HepG2 (cell line): ENCODE data around the gene NPHP3.

Experiments used
- ATF1 ChIP-seq: IDR thresholded peaks from 2 replicates; pipeline ENCODE4 v1.6.1; 2016; ENCODE audit warnings: mild to moderate bottlenecking, control low read depth
- BATF2 ChIP-seq: sonication (generic); formaldehyde crosslinking; IDR thresholded peaks from 2 replicates; pipeline ENCODE4 v1.8.0; 2022; ENCODE audit warnings: mild to moderate bottlenecking, missing genetic modification reagents, moderate library complexity
- CTCF ChIP-seq: sonication (generic); formaldehyde crosslinking; IDR thresholded peaks from 2 replicates; pipeline ENCODE4 v1.5.0; 2020; ENCODE audit warnings: mild to moderate bottlenecking, missing genetic modification reagents, moderate library complexity
- FOXJ3 ChIP-seq: sonication (generic); formaldehyde crosslinking; IDR thresholded peaks from 2 replicates; pipeline ENCODE4 v1.4.0; 2020; ENCODE audit warnings: missing genetic modification reagents, mild to moderate bottlenecking, borderline replicate concordance
- HIC2 ChIP-seq: sonication (generic); formaldehyde crosslinking; IDR thresholded peaks from 2 replicates; pipeline ENCODE4 v1.9.0; 2022; ENCODE audit warnings: low read depth, missing genetic modification reagents
- HOXA7 ChIP-seq: sonication (generic); formaldehyde crosslinking; IDR thresholded peaks from 2 replicates; pipeline ENCODE4 v1.8.1; 2022; ENCODE audit warnings: mild to moderate bottlenecking, missing genetic modification reagents, moderate library complexity
- MAZ ChIP-seq, 2 experiments: sonication (generic) in 1 of 2; formaldehyde crosslinking in 1 of 2; IDR thresholded peaks; 2 replicates each; pipeline versions ENCODE4 v1.5.0 to v1.6.1; 2012 to 2020; ENCODE audit warnings: low read depth in 2 of 2, mild to moderate bottlenecking in 2 of 2, borderline replicate concordance in 1 of 2, improper control_type of control experiment in 1 of 2, low read length in 1 of 2, missing genetic modification reagents in 1 of 2, moderate library complexity in 1 of 2
- POLR2A ChIP-seq, 2 experiments: IDR thresholded peaks; 2 replicates each; pipeline ENCODE4 v1.6.1; 2011; ENCODE audit warnings: low read depth in 2 of 2, low read length in 2 of 2, mild to moderate bottlenecking in 1 of 2, moderate library complexity in 1 of 2; ENCODE audit not compliant: insufficient read depth in 1 of 2
- SAFB2 ChIP-seq: sonication (generic); formaldehyde crosslinking; IDR thresholded peaks from 2 replicates; pipeline ENCODE4 v1.5.1; 2020; ENCODE audit warnings: missing genetic modification reagents, low read depth, mild to moderate bottlenecking, borderline replicate concordance
- ZKSCAN1 ChIP-seq: fragments of 150-350 bp; IDR thresholded peaks from 2 replicates; pipeline ENCODE4 v1.6.1; 2014; ENCODE audit warnings: low read length
- ZNF629 ChIP-seq: sonication (generic); formaldehyde crosslinking; conservative IDR thresholded peaks from 2 replicates; pipeline ENCODE4 v1.5.0; 2020; ENCODE audit warnings: missing genetic modification reagents
- ZNF792 ChIP-seq: IDR thresholded peaks from 2 replicates; pipeline ENCODE4 v1.6.1; 2016

DNA sequence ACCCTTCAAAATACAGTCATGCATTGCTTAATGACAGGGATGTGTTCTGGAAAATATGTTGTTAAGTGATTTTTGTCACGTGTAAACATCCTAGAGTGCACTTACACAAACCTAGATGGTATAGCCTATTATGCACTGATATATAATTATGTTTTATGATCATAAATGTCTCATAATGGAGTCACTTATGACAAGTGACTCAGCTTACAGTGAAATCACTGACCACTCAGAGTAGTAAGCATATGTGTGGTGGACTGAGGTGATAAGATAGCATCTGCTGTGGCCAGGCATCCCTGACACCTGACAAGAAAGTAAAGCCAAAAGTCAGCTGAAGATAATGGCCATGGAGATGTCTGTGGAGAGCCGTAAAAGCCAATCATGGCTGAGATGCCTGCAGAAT is 68.0 kb downstream of the NPHP3 start:
- TF ChIP-seq POLR2A (IDR thresholded peaks at IDR 0.05; ENCODE audit: insufficient read depth in 1 of 2, low read depth in 2 of 2, low read length in 2 of 2) (no peak), ATF1 (CRISPR knock-in tag) (no peak), ZNF629 (CRISPR knock-in tag) (no peak), HIC2 (CRISPR knock-in tag) (no peak), ZKSCAN1 (no peak), CTCF (no peak), FOXJ3 (CRISPR knock-in tag) (no peak), BATF2 (CRISPR knock-in tag) (no peak), HOXA7 (CRISPR knock-in tag) (no peak), MAZ (IDR thresholded peaks at IDR 0.05; ENCODE audit: borderline replicate concordance, low read depth, low read length) (no peak), MAZ (CRISPR knock-in tag; IDR thresholded peaks at IDR 0.05; ENCODE audit: low read depth) (no peak), ZNF792 (CRISPR knock-in tag) (no peak), SAFB2 (CRISPR knock-in tag) (no peak)
